Measurements from ENCODE around the gene H3-3A. TPM values are rescaled to one million over a fixed set of nuclear protein-coding genes. Genes with fewer than 3 reads are reported as not detected.

H3-3A gene
- total RNA-seq, 4 donors from 2014 or later = 309 to 383 (median 364) TPM

DNA sequence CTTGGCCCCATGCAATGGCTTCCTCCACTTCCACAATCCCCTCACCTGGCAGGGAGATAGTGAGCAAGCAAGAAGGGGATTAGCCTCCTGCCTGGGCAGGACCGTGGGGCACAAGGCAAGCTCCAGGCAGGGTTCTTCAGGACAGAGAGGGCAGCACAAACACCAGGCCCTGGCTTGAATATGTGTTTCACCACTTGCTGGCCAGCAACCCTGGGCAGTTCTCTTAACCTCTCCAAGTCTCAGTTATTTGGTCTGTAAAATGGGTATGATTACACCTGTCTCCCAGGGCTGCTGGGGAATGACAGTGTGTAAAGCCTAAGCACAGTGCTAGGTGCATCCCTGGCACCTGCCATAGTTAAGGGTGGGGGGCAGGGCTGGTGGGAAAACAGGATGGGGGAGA is 31.9 kb downstream of the H3-3A start:
- ATAC-seq = no peak
- WGBS, 2 donors (ENCODE audit: low coverage in 1 of 2) = 0% methylated on average over 1 of the region's 1 CpG; no CpG with 5 or more reads in 1 of the 2 donors
- Histone ChIP-seq H3K27me3 (peaks cover 7% of the 10 kb centered on the region), H3K36me3 (no peaks in the 10 kb centered on the region), H3K27ac (no peak overlapping the region), H3K4me3 (no peak overlapping the region), H3K9me3 (no peaks in the 10 kb centered on the region), H3K4me1 (no peaks in the 10 kb centered on the region)
- TF ChIP-seq EP300 (IDR thresholded peaks at IDR 0.05) (no peak), POLR2AphosphoS5 (IDR thresholded peaks at IDR 0.05) (no peak), POLR2A (IDR thresholded peaks at IDR 0.05) (no peak)
- TF ChIP-seq, protein P1, sequence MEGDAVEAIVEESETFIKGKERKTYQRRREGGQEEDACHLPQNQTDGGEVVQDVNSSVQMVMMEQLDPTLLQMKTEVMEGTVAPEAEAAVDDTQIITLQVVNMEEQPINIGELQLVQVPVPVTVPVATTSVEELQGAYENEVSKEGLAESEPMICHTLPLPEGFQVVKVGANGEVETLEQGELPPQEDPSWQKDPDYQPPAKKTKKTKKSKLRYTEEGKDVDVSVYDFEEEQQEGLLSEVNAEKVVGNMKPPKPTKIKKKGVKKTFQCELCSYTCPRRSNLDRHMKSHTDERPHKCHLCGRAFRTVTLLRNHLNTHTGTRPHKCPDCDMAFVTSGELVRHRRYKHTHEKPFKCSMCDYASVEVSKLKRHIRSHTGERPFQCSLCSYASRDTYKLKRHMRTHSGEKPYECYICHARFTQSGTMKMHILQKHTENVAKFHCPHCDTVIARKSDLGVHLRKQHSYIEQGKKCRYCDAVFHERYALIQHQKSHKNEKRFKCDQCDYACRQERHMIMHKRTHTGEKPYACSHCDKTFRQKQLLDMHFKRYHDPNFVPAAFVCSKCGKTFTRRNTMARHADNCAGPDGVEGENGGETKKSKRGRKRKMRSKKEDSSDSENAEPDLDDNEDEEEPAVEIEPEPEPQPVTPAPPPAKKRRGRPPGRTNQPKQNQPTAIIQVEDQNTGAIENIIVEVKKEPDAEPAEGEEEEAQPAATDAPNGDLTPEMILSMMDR (IDR thresholded peaks at IDR 0.05) = no peak

DNA sequence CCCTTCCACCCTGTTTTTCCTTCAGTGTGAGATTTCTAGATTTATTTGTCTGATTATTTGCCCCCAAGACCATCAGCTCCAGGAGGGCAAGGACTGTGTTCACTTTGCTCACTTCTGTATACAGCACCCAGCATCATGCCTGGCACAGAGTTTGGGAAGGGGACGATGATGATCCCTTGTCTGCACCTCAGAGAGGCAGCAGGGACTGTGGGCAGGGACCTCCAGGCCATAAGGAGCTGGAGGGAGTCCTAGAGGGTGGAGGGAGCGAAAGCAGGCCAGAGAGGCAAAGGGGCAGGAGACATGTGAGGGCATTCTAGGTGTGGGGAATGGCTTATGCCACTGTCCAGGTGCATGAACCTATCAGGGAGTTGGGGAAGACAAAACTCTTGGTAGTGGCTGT is 32.8 kb downstream of the H3-3A start:
- Histone ChIP-seq H3K4me3 (no peak overlapping the region), H3K36me3 (no peaks in the 10 kb centered on the region), H3K27me3 (peaks cover 7% of the 10 kb centered on the region), H3K27ac (no peak overlapping the region), H3K4me1 (peaks cover 0 to 5% (median 0%) of the 10 kb centered on the region in 3 donors), H3K9me3 (no peaks in the 10 kb centered on the region)
- WGBS, 2 donors (ENCODE audit: low coverage in 1 of 2) = 100% methylated on average over 1 of the region's 2 CpGs
- TF ChIP-seq POLR2AphosphoS5 (IDR thresholded peaks at IDR 0.05) (no peak), POLR2A (IDR thresholded peaks at IDR 0.05) (no peak), EP300 (IDR thresholded peaks at IDR 0.05) (no peak)
- TF ChIP-seq, protein P1 (IDR thresholded peaks at IDR 0.05) = no peak
- no peak for ATAC-seq

DNA sequence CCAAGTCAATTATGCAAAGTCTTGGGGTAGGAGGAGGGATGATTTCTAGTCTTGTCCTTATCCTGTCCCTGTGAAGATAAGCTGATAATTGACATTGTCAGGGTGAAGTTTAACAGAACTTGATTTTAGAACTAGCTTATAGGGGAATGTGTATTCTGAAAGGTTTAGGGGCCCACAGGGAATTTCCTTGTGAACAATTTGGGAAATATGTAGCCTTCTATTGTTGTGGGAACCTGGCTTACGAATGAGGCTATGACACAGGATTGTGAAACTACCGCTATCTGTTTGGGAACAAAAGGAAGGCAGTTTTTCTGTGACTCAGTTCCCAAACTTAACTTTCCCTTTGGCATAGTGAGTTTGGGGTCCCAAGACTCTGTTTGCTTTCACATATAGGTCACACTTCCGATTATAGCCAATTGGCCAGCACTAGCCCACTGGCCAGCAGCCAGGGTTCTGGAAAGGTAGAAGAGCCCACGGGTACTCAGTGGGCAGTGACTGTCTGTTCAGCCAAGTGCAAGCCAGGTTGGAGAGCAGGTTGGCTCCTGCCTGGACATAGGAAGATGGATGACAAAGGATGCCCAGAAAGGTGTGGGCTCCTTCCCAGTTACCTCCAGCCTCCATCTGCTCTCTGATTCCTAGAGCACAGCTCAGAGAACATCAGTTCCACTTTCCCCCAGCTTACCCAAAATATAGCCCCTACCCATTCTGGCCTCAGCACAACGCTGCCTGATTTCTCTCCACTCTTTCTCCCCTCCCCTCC is 35.5 kb downstream of the H3-3A start:
- no peaks in the 10 kb centered on the region for H3K36me3 ChIP-seq
- WGBS, 2 donors (ENCODE audit: low coverage in 1 of 2) = 62 to 81% methylated on average over 4 to 5 of the region's 5 CpGs
- H3K27ac ChIP-seq = no peak overlapping the region
- no peak overlapping the region for H3K4me3 ChIP-seq
- TF ChIP-seq POLR2A (IDR thresholded peaks at IDR 0.05) (no peak), POLR2AphosphoS5 (IDR thresholded peaks at IDR 0.05) (no peak), EP300 (IDR thresholded peaks at IDR 0.05) (no peak)
- TF ChIP-seq, protein P1 (IDR thresholded peaks at IDR 0.05) = no peak
- peaks cover 0 to 8% (median 0%) of the 10 kb centered on the region in 3 donors for H3K4me1 ChIP-seq
- ATAC-seq = no peak
- no peaks in the 10 kb centered on the region for H3K9me3 ChIP-seq
- H3K27me3 ChIP-seq = peaks cover 7% of the 10 kb centered on the region

DNA sequence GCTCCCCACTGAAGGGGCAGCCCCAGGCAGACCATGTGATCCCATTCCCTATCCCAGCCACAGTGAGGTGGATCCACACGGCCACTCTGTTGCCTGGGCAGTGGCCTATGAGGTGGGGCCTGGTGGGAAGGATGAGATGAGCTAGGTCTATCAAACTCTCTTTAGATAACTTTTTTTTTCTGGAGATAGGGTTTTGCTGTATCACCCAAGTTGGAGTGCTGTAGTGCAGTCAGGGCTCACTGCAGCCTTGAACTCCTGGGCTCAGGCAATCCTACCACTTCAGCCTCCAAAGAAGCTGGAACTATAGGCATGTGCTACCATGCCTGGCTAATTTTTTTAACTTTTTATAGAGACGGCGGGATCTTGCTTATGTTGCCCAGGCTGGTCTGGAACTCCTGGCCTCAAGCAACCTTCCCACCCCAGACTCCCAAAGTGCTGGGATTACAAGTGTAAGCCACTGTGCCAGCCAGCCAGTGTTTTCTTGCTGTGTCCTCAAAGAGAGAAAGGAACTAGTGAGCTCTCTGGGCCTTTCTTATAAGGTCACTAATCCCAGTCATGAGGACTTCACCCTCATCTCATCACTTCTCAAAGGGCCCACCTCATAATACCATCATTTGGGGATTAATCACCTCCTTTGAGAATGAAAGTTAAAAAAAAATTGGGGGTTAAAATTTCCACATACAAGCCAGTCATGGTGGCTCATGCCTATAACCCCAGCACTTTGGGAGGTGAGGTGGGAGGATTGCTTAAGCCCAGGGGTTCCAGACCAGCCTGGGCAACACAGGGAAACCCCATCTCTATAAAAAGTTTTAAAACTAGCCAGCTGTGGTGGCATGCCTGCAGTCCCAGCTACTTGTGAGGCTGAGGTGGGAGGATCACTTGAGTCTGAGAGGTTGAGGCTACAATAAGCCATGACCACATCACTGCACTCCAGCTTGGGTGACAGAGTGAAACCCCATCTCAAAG is 36.6 kb downstream of the H3-3A start:
- H3K9me3 ChIP-seq = no peaks in the 10 kb centered on the region
- peaks cover 7% of the 10 kb centered on the region for H3K27me3 ChIP-seq
- no peaks in the 10 kb centered on the region for H3K36me3 ChIP-seq
- peaks cover 0 to 8% (median 0%) of the 10 kb centered on the region in 3 donors for H3K4me1 ChIP-seq
- H3K4me3 ChIP-seq = no peak overlapping the region
- no peak for ATAC-seq
- 71 to 100% methylated on average over 1 to 2 of the region's 3 CpGs for WGBS, 2 donors (ENCODE audit: low coverage in 1 of 2)
- no peak overlapping the region for H3K27ac ChIP-seq
- TF ChIP-seq POLR2AphosphoS5 (IDR thresholded peaks at IDR 0.05) (no peak), EP300 (IDR thresholded peaks at IDR 0.05) (no peak), POLR2A (IDR thresholded peaks at IDR 0.05) (no peak)
- TF ChIP-seq, protein P1 (IDR thresholded peaks at IDR 0.05) = no peak
